Measurements from ENCODE around the gene LIPJ. TPM values are rescaled to one million over a fixed set of nuclear protein-coding genes. Genes with fewer than 3 reads are reported as not detected.
A peak's percentile ranks its signal among the peaks of the same experiment; 100 is the strongest.

The LIPJ gene
- polyA plus RNA-seq, 2 of the 4 experiments (the other 2 are of a cell fraction) = not detected

DNA sequence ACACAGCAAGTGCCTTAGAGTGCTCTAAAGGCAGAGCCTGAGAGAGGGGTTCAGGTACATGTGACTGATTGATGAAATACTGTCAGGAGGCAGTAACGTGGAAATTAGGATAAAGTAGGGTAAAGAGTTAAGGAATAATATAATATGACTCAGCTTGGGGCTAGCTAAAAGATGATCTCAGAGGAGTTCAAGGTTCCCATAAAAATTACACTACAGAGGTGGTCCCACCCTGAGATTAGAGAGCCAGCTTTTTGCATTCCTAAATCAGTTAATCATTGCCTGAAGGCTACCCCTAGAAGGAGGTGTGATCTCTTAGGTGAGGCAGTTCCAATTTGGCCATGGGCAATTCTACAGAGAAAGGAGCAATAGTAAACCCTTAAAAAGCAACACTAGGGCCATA lies 5.8 kb downstream of the LIPJ start:
- no peak overlapping the region for H3K27ac ChIP-seq
- 47% methylated on average over 1 of the region's 1 CpG for WGBS (ENCODE audit: missing lambda C conversion rate)
- DNase-seq (ENCODE audit: low read depth in 1 of 2, low spot score in 1 of 2) = peak in 1 of 2 experiments; percentile 8
- TF ChIP-seq CEBPB (IDR thresholded peaks at IDR 0.05) = no peak
- TF ChIP-seq HEYL (CRISPR knock-in tag; IDR thresholded peaks at IDR 0.05) = no peak
- no peak for TF ChIP-seq MAFK (IDR thresholded peaks at IDR 0.05; ENCODE audit: partially characterized antibody)
- no peak for TF ChIP-seq POLR2AphosphoS2 (conservative IDR thresholded peaks at IDR 0.05; ENCODE audit: low read length)
- TF ChIP-seq, protein P1, sequence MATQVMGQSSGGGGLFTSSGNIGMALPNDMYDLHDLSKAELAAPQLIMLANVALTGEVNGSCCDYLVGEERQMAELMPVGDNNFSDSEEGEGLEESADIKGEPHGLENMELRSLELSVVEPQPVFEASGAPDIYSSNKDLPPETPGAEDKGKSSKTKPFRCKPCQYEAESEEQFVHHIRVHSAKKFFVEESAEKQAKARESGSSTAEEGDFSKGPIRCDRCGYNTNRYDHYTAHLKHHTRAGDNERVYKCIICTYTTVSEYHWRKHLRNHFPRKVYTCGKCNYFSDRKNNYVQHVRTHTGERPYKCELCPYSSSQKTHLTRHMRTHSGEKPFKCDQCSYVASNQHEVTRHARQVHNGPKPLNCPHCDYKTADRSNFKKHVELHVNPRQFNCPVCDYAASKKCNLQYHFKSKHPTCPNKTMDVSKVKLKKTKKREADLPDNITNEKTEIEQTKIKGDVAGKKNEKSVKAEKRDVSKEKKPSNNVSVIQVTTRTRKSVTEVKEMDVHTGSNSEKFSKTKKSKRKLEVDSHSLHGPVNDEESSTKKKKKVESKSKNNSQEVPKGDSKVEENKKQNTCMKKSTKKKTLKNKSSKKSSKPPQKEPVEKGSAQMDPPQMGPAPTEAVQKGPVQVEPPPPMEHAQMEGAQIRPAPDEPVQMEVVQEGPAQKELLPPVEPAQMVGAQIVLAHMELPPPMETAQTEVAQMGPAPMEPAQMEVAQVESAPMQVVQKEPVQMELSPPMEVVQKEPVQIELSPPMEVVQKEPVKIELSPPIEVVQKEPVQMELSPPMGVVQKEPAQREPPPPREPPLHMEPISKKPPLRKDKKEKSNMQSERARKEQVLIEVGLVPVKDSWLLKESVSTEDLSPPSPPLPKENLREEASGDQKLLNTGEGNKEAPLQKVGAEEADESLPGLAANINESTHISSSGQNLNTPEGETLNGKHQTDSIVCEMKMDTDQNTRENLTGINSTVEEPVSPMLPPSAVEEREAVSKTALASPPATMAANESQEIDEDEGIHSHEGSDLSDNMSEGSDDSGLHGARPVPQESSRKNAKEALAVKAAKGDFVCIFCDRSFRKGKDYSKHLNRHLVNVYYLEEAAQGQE (IDR thresholded peaks at IDR 0.05) = no peak
- no peak for TF ChIP-seq GATA3 (IDR thresholded peaks at IDR 0.05; ENCODE audit: borderline replicate concordance)
- ATAC-seq = no peak
- CTCF ChIA-PET = interaction anchor here (1.2 kb wide), 1 partner anchor 9 kb away, joined by 6 read pairs; the partner anchor contains the start of gene RNLS
- no peak for FAIRE-seq
- peaks cover 11% of the 10 kb centered on the region; the same call in 2 of the 3 replicates for H3K4me1 ChIP-seq
- no peak overlapping the region for H3K4me3 ChIP-seq
- no peaks in the 10 kb centered on the region for H3K9me3 ChIP-seq
- peak overlapping the region; percentile 27; the same call in 1 of the 3 replicates for H3K4me2 ChIP-seq
- POLR2A ChIA-PET = no interaction called here

DNA sequence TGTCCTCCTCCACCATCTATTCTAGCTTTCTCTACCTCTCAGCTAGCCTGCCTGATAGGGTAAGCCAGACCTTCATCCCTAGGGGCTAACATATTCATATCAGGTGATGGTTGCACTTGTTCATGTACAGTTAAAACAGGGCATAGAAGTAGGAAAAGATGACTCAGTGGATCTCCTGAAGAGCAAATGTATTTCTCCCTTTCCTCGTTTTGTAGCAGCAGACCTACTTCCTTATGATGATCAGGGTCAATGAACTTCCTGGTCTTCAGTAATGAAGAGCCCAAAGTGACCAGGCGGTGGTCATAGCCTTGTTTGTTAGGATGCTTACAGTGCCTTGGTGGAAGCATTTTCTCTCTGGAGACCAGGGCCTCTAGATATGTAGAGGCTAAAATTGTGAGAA lies 6.3 kb downstream of the LIPJ start:
- peaks cover 11% of the 10 kb centered on the region; the same call in 2 of the 3 replicates for H3K4me1 ChIP-seq
- 59% methylated on average over 2 of the region's 2 CpGs for WGBS (ENCODE audit: missing lambda C conversion rate)
- DNase-seq (ENCODE audit: low read depth in 1 of 2, low spot score in 1 of 2) = no peak
- TF ChIP-seq ZSCAN20 (CRISPR knock-in tag; IDR thresholded peaks at IDR 0.05) (no peak), PHF8 (IDR thresholded peaks at IDR 0.05; ENCODE audit: borderline replicate concordance, low read depth) (no peak), ZNF302 (CRISPR knock-in tag; IDR thresholded peaks at IDR 0.05) (no peak), HOXA7 (CRISPR knock-in tag; IDR thresholded peaks at IDR 0.05) (no peak), NPAS2 (CRISPR knock-in tag; IDR thresholded peaks at IDR 0.05; ENCODE audit: borderline replicate concordance) (no peak), KDM1A (IDR thresholded peaks at IDR 0.05; ENCODE audit: low read depth) (no peak), CBX8 (IDR thresholded peaks at IDR 0.05) (no peak), EHF (CRISPR knock-in tag; IDR thresholded peaks at IDR 0.05) (no peak), RARB (CRISPR knock-in tag; IDR thresholded peaks at IDR 0.05) (no peak), MAFK (IDR thresholded peaks at IDR 0.05; ENCODE audit: partially characterized antibody) (no peak), ZFP36 (IDR thresholded peaks at IDR 0.05; ENCODE audit: borderline replicate concordance, partially characterized antibody) (no peak), JUNB (IDR thresholded peaks at IDR 0.05) (no peak), NFE2L2 (conservative IDR thresholded peaks at IDR 0.05; ENCODE audit: low read length) (no peak)
- TF ChIP-seq, protein P1 (IDR thresholded peaks at IDR 0.05) = no peak
- ATAC-seq = no peak
- H3K27ac ChIP-seq = no peak overlapping the region
- no peak for FAIRE-seq
- 0 out of 3 replicates have a peak overlapping the region, but pooled peaks have one; percentile 27 for H3K4me2 ChIP-seq
- POLR2A ChIA-PET = no interaction called here
- no peak overlapping the region for H3K4me3 ChIP-seq
- CTCF ChIA-PET = no interaction called here
- H3K9me3 ChIP-seq = no peaks in the 10 kb centered on the region
